T-helper 2 cell (primary cell): ENCODE data around the gene KCNH1.
"Not testable (repeated sequence)": the region's sequence is repeated elsewhere in the genome, so short reads cannot be mapped to it uniquely, and the experiment has no call there.

ENCODE experiments used
- DNase-seq, 5 experiments: peaks; one replicate each; pipeline versions ENCODE4 v3.0.0 to v3.0.0-alpha.2; 2012 to 2022

KCNH1 gene

GRCh38 chr1:210995931-210996330, 138.0 kb downstream of the KCNH1 start:
- not testable (repeated sequence) for DNase-seq

- no peak for DNase-seq
Measured at GRCh38 chr1:210992837-210993236, 141.1 kb downstream of the KCNH1 start.

GRCh38 chr1:210989905-210990304, 144.0 kb downstream of the KCNH1 start:
- no peak for DNase-seq

GRCh38 chr1:210981490-210981889, 152.5 kb downstream of the KCNH1 start:
- no peak for DNase-seq

DNA sequence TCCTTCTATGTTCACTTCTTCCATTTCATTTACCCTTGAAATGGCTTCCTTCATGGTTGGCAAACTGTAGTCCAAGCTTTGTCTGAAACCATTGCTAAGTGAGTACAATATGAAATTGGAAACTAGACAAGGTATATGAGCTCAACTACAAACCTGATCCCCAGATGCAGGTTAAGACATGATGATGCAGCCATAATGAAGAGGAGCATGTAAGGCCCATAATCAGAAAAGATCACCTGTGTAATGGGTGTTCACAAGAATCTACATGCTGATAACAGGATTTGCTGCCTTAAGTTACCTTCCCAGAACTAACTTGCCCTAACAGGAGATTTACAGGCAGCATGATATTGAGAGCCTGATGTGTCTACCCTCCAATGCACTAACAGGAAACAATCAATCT, 153.9 kb downstream of the KCNH1 start:
- DNase-seq: no peak

DNA sequence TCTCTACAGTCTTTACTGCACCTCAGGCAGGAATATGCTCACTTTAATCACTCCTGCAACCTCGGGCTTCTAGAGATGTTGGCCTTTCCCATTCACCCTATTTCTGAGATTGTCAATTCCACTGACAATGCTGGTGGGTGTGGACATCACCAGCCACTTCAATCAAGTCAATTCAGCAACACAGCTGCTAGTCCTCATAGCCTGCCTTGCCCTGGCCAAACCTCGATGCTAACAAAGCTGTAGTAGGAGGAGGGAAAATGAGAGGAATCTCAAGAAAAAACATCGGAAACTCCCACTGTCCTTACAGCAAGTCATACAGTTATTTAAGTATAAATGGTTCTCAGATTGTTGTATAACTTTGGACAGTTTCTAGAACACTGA, 155.0 kb downstream of the KCNH1 start:
- no peak for DNase-seq

GRCh38 chr1:210978316-210978973, 155.5 kb downstream of the KCNH1 start:
- no peak for DNase-seq

- DNase-seq: no peak
Measured at GRCh38 chr1:210951279-210951678, 182.7 kb downstream of the KCNH1 start.

- DNase-seq: peak in 4 of 5 experiments; percentile 9 to 49 (median 24)
Measured at GRCh38 chr1:210949940-210950546, 183.9 kb downstream of the KCNH1 start.

DNA sequence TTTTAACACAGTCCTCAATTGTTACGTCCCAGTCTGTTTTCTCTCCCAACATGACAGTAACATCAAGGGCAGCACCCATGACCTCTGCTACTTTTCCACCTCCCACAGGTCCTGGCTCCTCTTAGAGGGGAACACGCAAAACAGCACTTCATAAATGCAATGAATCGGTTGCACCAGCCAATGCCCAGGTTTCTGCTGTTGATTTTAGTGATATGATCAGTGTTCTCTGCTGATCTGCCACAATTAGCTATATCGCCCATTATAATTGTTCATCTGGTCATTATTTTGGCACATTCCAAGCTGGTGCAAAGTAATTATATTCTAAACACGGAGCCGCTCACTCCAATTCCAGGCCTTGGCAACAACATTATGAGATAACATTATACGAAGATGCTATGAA, 184.5 kb downstream of the KCNH1 start:
- no peak for DNase-seq

- no peak for DNase-seq
Measured at GRCh38 chr1:210949039-210949438, 184.9 kb downstream of the KCNH1 start.

DNA sequence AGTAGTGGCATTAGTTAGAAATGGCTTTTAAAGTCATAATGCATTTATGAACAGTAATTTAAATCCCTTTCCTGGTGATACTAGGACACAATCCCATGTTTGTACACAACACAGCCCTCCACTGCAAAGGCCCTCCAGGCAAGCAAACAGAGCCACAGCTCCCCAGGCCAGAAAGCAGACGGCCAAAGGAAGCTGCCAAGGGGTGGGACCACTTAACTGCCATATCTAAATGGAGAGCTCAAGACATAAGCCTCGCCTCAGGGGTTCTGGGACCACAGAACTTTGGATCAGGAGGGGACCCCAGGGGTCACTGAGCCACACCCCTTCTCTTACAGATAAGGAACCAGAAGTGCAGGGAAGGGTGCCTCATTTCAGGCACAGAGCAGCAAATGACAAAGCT, 189.7 kb downstream of the KCNH1 start:
- DNase-seq: no peak

DNA sequence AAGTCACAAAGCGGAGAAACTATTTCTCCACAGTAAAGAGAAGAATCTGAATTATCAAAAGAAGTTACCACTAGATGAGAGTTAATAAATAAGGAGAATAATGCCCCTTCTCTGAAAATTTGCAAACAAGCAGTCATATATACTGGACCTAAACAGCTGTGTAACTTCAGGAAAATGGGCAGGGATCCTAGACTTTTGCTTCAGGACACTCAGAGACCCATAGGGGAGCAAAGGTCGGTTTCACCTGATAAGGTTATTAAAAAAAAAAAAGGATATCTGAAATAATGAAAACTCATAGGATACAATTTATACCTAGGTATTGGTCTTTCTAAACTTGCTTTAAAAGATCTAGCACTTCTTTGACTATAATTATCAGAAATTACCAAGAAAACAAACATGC, 191.4 kb downstream of the KCNH1 start:
- no peak for DNase-seq

- DNase-seq: peak in 1 of 5 experiments; percentile 12
Measured at GRCh38 chr1:210940081-210940617, 193.8 kb downstream of the KCNH1 start.

GRCh38 chr1:210938416-210938925, 195.5 kb downstream of the KCNH1 start:
- no peak for DNase-seq

DNA sequence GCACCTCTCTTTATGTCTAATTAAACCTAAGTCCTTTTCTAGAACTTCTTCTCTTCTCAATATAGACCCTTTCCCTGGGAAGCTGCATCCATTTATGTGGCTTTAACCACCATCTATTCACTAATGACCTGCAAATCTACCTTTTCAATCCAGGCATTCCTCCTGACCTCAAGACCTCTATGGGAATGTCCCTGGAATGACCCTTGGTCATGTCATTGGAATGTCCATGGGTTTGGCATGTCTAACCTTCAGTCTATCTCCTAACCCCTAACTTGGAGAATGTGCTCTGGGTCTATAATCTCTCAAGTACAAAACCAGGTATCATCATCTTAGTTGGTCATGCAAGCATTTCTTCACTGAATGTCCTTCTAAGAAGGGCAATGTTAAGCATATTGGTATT, 196.1 kb downstream of the KCNH1 start:
- DNase-seq: no peak

GRCh38 chr1:210935905-210936304, 198.0 kb downstream of the KCNH1 start:
- no peak for DNase-seq

DNA sequence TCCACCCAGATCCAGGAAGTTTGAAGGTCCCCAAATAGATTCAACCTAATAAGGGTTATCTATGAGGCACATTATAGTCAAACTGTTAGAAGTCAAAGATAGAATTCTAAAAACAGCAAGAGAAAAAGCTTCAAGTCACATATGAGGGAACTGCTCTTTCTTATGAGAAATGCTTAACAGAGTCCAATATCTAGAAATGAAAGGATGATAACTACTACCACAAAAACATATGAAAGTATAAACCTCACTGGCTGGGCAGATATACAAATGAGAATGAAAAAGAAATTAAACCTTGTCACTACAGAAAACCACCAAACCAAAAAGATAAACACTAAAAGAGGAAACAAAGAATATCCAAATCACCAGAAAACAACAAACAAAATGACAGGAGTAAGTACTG, 201.8 kb downstream of the KCNH1 start:
- no peak for DNase-seq

DNA sequence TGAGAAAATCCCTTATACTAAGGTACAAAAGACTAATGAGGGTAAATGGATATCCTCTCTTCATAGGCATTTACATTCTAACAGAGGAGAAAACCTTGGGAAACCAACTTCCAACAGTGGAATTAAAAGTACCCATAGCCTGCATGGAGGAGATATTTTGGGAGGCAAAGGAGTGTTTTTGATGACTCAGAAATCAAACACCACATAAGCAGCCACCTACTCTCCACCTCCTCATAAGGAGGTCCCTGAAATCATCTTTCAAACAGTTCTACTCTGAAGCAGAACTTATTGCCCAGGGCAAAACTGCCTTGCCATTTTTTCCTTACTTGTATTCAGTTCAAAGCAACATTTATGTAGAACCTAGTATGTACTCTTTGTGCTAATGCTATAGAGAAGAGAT, 211.3 kb downstream of the KCNH1 start:
- DNase-seq: no peak

DNA sequence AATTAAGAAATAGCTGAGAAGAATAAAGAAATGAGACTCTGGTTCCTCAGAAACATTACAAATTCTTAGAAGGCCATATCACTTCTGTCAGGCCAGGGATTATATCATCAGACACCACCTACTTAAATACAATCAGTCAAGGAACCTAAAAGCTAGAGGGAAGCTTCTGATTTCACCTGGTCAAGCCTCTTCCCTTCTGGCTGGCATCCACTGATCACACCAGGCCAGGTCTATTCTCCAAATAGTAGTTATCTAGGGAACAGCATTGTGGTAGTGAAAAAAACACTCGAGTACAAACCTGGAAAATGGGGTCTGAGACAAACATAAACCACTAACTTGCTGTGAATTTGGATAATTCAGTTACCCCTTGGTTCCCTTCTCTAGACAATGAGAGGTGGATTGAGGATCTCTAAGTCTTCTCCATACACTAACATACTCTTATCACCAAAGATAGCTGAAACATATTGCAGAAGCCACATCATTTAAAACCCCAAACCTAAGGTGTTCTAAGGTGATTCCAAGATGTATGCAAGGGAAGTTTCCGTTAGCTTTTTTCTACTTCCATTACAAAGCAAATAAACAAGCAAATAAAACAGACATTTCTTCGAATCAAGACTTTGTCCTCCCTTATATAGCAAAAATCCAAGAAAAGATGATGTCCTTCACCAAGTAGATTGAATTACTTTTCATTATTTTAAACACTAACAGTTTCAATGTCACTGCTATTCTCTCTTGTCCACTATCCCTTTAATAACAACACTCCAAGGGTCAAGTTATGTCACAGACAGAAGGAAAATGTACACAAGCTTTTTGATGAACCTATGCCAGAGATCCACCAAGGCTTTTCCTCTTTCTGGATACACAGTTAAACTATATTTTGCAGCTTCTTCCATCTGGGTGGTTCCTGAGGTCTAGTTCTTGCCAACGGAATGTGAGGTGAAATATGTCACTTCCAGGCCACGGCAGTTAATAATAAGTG, 212.9 kb downstream of the KCNH1 start:
- no peak for DNase-seq

DNA sequence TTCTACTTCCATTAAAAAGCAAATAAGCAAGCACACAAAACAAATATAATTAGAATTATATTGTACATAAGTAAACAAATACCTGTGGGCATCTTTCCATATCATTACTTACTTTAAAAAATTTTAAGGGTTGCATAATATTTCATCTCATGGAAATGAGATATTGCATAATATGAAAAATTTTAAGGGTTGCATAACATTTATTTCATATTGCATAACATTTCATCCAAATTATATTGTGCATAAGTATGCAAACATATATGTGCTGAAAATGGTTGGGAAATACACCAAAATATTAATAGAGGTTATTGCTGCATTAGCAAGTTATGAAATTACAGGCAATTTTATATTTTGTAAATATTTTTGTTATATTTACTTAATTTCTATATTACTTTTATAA, 213.7 kb downstream of the KCNH1 start:
- DNase-seq: no peak

DNA sequence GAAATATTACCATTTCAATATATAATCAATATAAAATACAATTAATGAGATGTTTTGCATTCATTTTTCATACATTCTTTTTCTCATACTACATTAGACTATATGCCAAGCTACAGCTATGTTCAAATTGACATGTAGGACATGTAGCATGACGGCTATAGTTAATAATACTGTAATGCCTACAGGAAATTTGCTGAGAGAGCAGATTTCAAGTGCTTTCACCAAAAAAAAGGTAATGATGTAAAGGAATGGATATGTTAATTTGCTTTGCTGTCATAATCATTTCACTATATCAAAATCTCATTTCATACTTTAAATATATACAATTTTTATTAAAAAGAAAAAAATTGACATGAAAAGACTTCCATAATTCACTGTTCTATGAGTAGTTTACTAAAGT, 215.1 kb downstream of the KCNH1 start:
- DNase-seq: no peak

GRCh38 chr1:210917560-210918169, 216.3 kb downstream of the KCNH1 start:
- no peak for DNase-seq
